ENCODE results near the gene ST3GAL5. TPM values are rescaled to one million over a fixed set of nuclear protein-coding genes. Genes with fewer than 3 reads are reported as not detected.

Gene ST3GAL5
- total and polyA plus RNA-seq, 12 donors: 25.6 to 172 (median 85.6) TPM

GRCh38 chr2:85905187-85905666, 16.4 kb upstream of the ST3GAL5 start:
- TF ChIP-seq POLR2A (IDR thresholded peaks at IDR 0.05): peak in 1 of 2 donors; percentile 16
- TF ChIP-seq, protein P1, sequence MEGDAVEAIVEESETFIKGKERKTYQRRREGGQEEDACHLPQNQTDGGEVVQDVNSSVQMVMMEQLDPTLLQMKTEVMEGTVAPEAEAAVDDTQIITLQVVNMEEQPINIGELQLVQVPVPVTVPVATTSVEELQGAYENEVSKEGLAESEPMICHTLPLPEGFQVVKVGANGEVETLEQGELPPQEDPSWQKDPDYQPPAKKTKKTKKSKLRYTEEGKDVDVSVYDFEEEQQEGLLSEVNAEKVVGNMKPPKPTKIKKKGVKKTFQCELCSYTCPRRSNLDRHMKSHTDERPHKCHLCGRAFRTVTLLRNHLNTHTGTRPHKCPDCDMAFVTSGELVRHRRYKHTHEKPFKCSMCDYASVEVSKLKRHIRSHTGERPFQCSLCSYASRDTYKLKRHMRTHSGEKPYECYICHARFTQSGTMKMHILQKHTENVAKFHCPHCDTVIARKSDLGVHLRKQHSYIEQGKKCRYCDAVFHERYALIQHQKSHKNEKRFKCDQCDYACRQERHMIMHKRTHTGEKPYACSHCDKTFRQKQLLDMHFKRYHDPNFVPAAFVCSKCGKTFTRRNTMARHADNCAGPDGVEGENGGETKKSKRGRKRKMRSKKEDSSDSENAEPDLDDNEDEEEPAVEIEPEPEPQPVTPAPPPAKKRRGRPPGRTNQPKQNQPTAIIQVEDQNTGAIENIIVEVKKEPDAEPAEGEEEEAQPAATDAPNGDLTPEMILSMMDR (IDR thresholded peaks at IDR 0.05): no peak
- intact Hi-C loops (cut with DNase I): no loop called here
- DNase-seq: peak in 6 of 7 donors; percentile 48 to 77 (median 71)
- Histone ChIP-seq H3K9me3 (replicated peaks in 1 of 3) (no peaks in the 10 kb centered on the region), H3K27me3 (no peaks in the 10 kb centered on the region), H3K4me1 (replicated peaks in 1 of 2) (peaks cover 22 to 26% of the 10 kb centered on the region in 2 donors), H3K36me3 (replicated peaks in 1 of 2) (no peaks in the 10 kb centered on the region), H3K4me3 (no peak overlapping the region), H3K27ac (peak overlapping the region; percentile 14 to 82 (median 66))
- 13 to 29% (median 19%) methylated on average over 4 of the region's 4 CpGs for WGBS, 4 donors

GRCh38 chr2:85903849-85904248, 15.1 kb upstream of the ST3GAL5 start:
- Histone ChIP-seq H3K27me3 (no peaks in the 10 kb centered on the region), H3K4me1 (replicated peaks in 1 of 2) (peaks cover 15 to 22% of the 10 kb centered on the region in 2 donors), H3K27ac (peak overlapping the region in 3 of 5 donors; percentile 66 to 82 (median 73)), H3K36me3 (replicated peaks in 1 of 2) (no peaks in the 10 kb centered on the region), H3K9me3 (replicated peaks in 1 of 3) (no peaks in the 10 kb centered on the region), H3K4me3 (no peak overlapping the region)
- TF ChIP-seq, protein P1 (IDR thresholded peaks at IDR 0.05): no peak
- intact Hi-C loops (cut with DNase I): no loop called here
- no peak for DNase-seq
- WGBS, 4 donors: 93 to 100% (median 96%) methylated on average over 8 of the region's 8 CpGs

- WGBS, 4 donors: 28 to 56% (median 42%) methylated on average over 2 of the region's 2 CpGs
- Histone ChIP-seq H3K4me1 (replicated peaks in 1 of 2) (peaks cover 15 to 16% of the 10 kb centered on the region in 2 donors), H3K4me3 (no peak overlapping the region), H3K27me3 (no peaks in the 10 kb centered on the region), H3K27ac (no peak overlapping the region), H3K9me3 (replicated peaks in 1 of 3) (no peaks in the 10 kb centered on the region), H3K36me3 (replicated peaks in 1 of 2) (no peaks in the 10 kb centered on the region)
- TF ChIP-seq POLR2A (IDR thresholded peaks at IDR 0.05): no peak
- DNase-seq: no peak
- intact Hi-C loops (cut with DNase I): no loop called here
These were observed 13.7 kb upstream of the ST3GAL5 start for GRCh38 chr2:85902496-85902895.

- Histone ChIP-seq H3K9me3 (replicated peaks in 1 of 3) (no peaks in the 10 kb centered on the region), H3K27ac (no peak overlapping the region), H3K36me3 (replicated peaks in 1 of 2) (no peaks in the 10 kb centered on the region), H3K27me3 (no peaks in the 10 kb centered on the region), H3K4me3 (no peak overlapping the region), H3K4me1 (replicated peaks in 1 of 2) (peaks cover 15 to 16% of the 10 kb centered on the region in 2 donors)
- TF ChIP-seq, protein P1 (IDR thresholded peaks at IDR 0.05): no peak
- TF ChIP-seq POLR2A (IDR thresholded peaks at IDR 0.05): no peak
- intact Hi-C loops (cut with DNase I): no loop called here
- 46 to 72% (median 58%) methylated on average over 2 of the region's 2 CpGs for WGBS, 4 donors
- DNase-seq: no peak
These were observed 12.4 kb upstream of the ST3GAL5 start for GRCh38 chr2:85901155-85901554.

DNA sequence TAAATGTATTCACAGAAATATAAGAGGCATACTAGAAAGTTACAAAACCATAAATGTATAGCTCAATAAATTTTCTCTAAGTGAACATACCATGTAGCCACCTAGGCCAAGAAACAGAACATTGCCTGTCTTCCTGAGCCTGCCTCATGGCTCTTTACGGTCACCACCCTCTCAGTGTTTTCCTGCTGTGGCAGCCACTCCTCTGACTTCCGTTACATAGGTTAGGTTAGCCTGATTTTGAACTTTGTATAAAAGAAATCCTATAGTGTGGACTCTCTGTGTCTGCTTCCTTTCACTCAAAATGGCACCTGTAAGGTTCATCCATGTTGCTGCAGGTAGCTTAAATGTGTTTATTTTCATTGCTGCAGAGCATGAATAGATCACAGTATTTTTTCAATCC, 11.6 kb upstream of the ST3GAL5 start:
- WGBS, 4 donors: 89 to 100% (median 97%) methylated on average over 2 of the region's 2 CpGs
- Histone ChIP-seq H3K27me3 (no peaks in the 10 kb centered on the region), H3K4me3 (no peak overlapping the region), H3K4me1 (replicated peaks in 1 of 2) (peaks cover 9 to 11% of the 10 kb centered on the region in 2 donors), H3K36me3 (replicated peaks in 1 of 2) (no peaks in the 10 kb centered on the region), H3K27ac (peak overlapping the region in 1 of 5 donors; percentile 3), H3K9me3 (replicated peaks in 1 of 3) (no peaks in the 10 kb centered on the region)
- no peak for DNase-seq
- intact Hi-C loops (cut with DNase I): no loop called here
- no peak for TF ChIP-seq POLR2A (IDR thresholded peaks at IDR 0.05)
- TF ChIP-seq, protein P1 (IDR thresholded peaks at IDR 0.05): no peak

All from adrenal gland (tissue), 12 donors.